Smooth muscle cell (in vitro differentiated cells): ENCODE measurements around the gene LRRTM4. TPM values are rescaled to one million over a fixed set of nuclear protein-coding genes. Genes with fewer than 3 reads are reported as not detected.

Experiments
- DNase-seq: peaks from one replicate; lab custom pipeline; 2025; ENCODE audit not compliant: unreplicated experiment; lab: John Stamatoyannopoulos, UW
- H2AFZ ChIP-seq: fragments of 200-600 bp; sonication (generic); 2 replicates; pipeline ENCODE4 v1.6.0; 2016; ENCODE audit warnings: antibody characterized with exemption, low read depth, mild to moderate bottlenecking
- H3F3A ChIP-seq: fragments of 200-600 bp; sonication (generic); 2 replicates; pipeline ENCODE4 v1.6.0; 2017; ENCODE audit warnings: antibody characterized with exemption, low read depth
- H3K27ac ChIP-seq: fragments of 200-600 bp; sonication (generic); 2 replicates; pipeline ENCODE4 v1.5.1; 2016; ENCODE audit warnings: low read depth, mild to moderate bottlenecking
- H3K27me3 ChIP-seq: fragments of 200-600 bp; sonication (generic); 2 replicates; pipeline ENCODE4 v1.6.1; 2016; ENCODE audit warnings: low read depth, mild to moderate bottlenecking
- H3K36me3 ChIP-seq: fragments of 200-600 bp; sonication (generic); 2 replicates; pipeline ENCODE4 v1.5.1; 2016; ENCODE audit warnings: low read depth
- H3K4me1 ChIP-seq: fragments of 200-600 bp; sonication (generic); 2 replicates; pipeline ENCODE4 v1.5.1; 2016; ENCODE audit warnings: low read depth
- H3K4me2 ChIP-seq: fragments of 200-600 bp; sonication (generic); 2 replicates; pipeline ENCODE4 v1.6.0; 2016; ENCODE audit warnings: mild to moderate bottlenecking
- H3K4me3 ChIP-seq: fragments of 200-600 bp; sonication (generic); 2 replicates; pipeline ENCODE4 v1.5.1; 2016; ENCODE audit warnings: mild to moderate bottlenecking
- H3K79me2 ChIP-seq: fragments of 200-600 bp; sonication (generic); 2 replicates; pipeline ENCODE4 v1.6.0; 2016; ENCODE audit warnings: low read depth, mild to moderate bottlenecking
- H3K9ac ChIP-seq: fragments of 200-600 bp; sonication (generic); 2 replicates; pipeline ENCODE4 v1.6.0; 2016; ENCODE audit warnings: low read depth
- H3K9me3 ChIP-seq: fragments of 200-600 bp; sonication (generic); replicated peaks from 2 replicates; pipeline ENCODE4 v1.5.1; 2016; ENCODE audit warnings: low read depth
- H4K20me1 ChIP-seq: fragments of 200-600 bp; sonication (generic); 2 replicates; pipeline ENCODE4 v1.6.0; 2016; ENCODE audit warnings: low read depth
- CTCF ChIP-seq: fragments of 200-600 bp; sonication (generic); IDR thresholded peaks from 2 replicates; pipeline ENCODE4 v1.5.1; 2017; ENCODE audit warnings: borderline replicate concordance, mild to moderate bottlenecking, antibody characterized with exemption; ENCODE audit not compliant: insufficient read depth, poor library complexity, severe bottlenecking
- WGBS: methylation state at CpG from one replicate; pipeline ENCODE4 v1.1.7; 2016; ENCODE audit warnings: low lambda C conversion rate; 5-methylcytosine and 5-hydroxymethylcytosine counted together
- polyA plus RNA-seq: library from polyadenylated mRNA; unstranded; fragments of >200 nt; fragmentation: Nextera tagmentation; extraction: Ambion mirVana; gene quantifications from 2 replicates; pipeline ENCODE4 v1.2.1, GENCODE V29; 2016
- total RNA-seq: library from RNA; depleted of rRNA; stranded (reverse); fragments of >200 nt; gene quantifications from 2 replicates; pipeline ENCODE4 v1.2.3, GENCODE V29; 2014

LRRTM4 gene
- total and polyA plus RNA-seq, 2 experiments from 2014 or later = 1.4 to 5.5 TPM

DNA sequence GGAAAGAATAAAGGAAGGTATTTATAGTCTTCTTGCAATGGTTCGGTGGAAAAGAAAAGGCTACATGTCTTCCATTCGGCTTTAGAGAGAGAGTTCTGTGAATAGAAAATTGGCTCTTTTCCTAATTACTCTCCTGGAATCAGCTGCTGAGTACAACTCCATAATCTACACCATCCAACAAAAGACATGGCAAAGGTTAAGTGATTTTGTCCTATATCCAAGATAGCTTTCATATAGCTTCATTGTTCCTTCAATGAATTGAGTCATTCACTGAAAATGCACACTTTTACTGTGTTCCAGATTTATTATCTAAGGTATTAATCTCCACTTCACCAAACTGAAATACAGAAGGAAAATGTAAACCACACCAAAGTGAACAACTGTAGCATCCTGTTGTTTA lies 514.5 kb downstream of the LRRTM4 start:
- Histone ChIP-seq H3K27ac (no peak overlapping the region), H3K79me2 (no peaks in the 10 kb centered on the region), H3K9ac (no peak overlapping the region), H2AFZ (no peak overlapping the region), H3K9me3 (no peaks in the 10 kb centered on the region), H3K4me2 (no peak overlapping the region), H3F3A (no peaks in the 10 kb centered on the region), H3K27me3 (no peaks in the 10 kb centered on the region), H4K20me1 (no peaks in the 10 kb centered on the region), H3K4me1 (peaks cover 20% of the 10 kb centered on the region), H3K4me3 (no peak overlapping the region), H3K36me3 (no peaks in the 10 kb centered on the region)
- TF ChIP-seq CTCF = no peak
- DNase-seq = no peak
- 94% methylated on average over 2 of the region's 2 CpGs for WGBS

DNA sequence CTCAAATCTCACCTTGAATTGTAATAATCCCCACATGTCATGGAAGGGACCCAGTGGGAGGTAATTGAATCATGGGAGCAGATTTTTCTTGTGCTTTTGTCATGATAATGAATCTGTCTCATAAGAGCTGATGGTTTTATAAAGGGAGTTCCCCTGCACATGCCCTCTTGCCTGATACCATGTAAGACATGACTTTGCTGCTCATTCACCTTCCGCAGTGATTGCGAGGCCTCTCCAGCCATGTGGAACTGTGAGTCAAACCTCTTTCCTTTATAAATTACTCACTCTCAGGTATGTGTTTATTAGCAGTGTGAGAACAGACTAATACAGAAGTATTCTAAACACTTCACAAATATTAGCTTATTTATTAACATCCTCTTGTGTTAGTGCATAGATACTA lies 516.7 kb downstream of the LRRTM4 start:
- no peaks in the 10 kb centered on the region for H3K36me3 ChIP-seq
- no peaks in the 10 kb centered on the region for H3K9me3 ChIP-seq
- H3F3A ChIP-seq = no peaks in the 10 kb centered on the region
- no peak for TF ChIP-seq CTCF
- no peak overlapping the region for H2AFZ ChIP-seq
- H3K27ac ChIP-seq = no peak overlapping the region
- peaks cover 20% of the 10 kb centered on the region for H3K4me1 ChIP-seq
- no peaks in the 10 kb centered on the region for H3K79me2 ChIP-seq
- H3K4me3 ChIP-seq = no peak overlapping the region
- H4K20me1 ChIP-seq = no peaks in the 10 kb centered on the region
- no peak overlapping the region for H3K9ac ChIP-seq
- DNase-seq = no peak
- WGBS = 95% methylated on average over 2 of the region's 2 CpGs
- no peak overlapping the region for H3K4me2 ChIP-seq
- no peaks in the 10 kb centered on the region for H3K27me3 ChIP-seq

DNA sequence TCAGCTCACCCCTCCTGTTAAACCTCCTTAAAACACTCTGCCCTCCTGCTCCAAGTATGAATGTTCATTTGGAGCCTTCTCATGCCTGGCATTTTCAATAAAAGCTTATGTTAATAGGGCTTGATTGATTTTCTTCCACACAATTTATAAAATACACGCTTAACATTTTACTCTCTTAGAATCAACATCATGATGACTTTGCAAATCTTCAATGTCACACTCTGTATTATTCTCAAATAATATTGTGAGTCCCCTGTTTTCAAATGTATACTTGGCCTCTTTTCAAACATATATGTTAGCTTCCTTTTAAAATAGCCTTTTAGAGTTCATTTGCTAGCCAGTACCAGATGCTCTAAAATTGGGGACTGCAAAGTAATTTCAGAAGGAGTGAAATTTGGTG lies 520.3 kb downstream of the LRRTM4 start:
- no peaks in the 10 kb centered on the region for H3K4me1 ChIP-seq
- no peaks in the 10 kb centered on the region for H3K36me3 ChIP-seq
- H3K9me3 ChIP-seq = no peaks in the 10 kb centered on the region
- no peak overlapping the region for H3K4me2 ChIP-seq
- H3K27ac ChIP-seq = no peak overlapping the region
- H3K27me3 ChIP-seq = no peaks in the 10 kb centered on the region
- H3K4me3 ChIP-seq = no peak overlapping the region
- H3K9ac ChIP-seq = no peak overlapping the region
- 93% methylated on average over 1 of the region's 1 CpG for WGBS
- H3K79me2 ChIP-seq = no peaks in the 10 kb centered on the region
- no peak overlapping the region for H2AFZ ChIP-seq
- no peaks in the 10 kb centered on the region for H4K20me1 ChIP-seq
- H3F3A ChIP-seq = no peaks in the 10 kb centered on the region
- TF ChIP-seq CTCF = no peak
- no peak for DNase-seq

DNA sequence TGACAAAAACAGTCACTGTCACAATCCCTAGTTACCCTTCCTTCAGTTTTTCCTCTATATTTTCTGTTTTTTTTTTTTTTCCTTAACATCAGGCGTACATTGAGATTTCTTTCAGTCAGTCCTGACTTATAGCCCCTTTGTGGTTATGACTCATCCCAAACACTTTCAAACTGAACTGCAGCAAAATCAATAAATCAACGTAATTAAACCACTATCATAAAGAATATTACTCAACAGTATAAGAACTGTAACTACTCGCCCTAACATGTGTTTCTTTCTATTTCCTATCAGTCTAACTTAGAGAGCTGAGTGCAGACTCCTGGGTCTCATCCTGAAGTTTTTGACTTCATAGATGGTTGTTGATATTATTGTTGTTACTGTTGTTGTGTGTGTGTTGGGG lies 523.5 kb downstream of the LRRTM4 start:
- no peaks in the 10 kb centered on the region for H3K4me1 ChIP-seq
- H3K4me3 ChIP-seq = no peak overlapping the region
- H3K36me3 ChIP-seq = no peaks in the 10 kb centered on the region
- H3K27me3 ChIP-seq = no peaks in the 10 kb centered on the region
- H3K4me2 ChIP-seq = no peak overlapping the region
- no peak overlapping the region for H3K27ac ChIP-seq
- 30% methylated on average over 3 of the region's 3 CpGs for WGBS
- no peak for TF ChIP-seq CTCF
- H3K79me2 ChIP-seq = no peaks in the 10 kb centered on the region
- no peaks in the 10 kb centered on the region for H3F3A ChIP-seq
- H3K9me3 ChIP-seq = no peaks in the 10 kb centered on the region
- no peak overlapping the region for H2AFZ ChIP-seq
- no peak for DNase-seq
- no peak overlapping the region for H3K9ac ChIP-seq
- H4K20me1 ChIP-seq = no peaks in the 10 kb centered on the region
